HL-60 (cell line): ENCODE measurements around the gene IYD.

ENCODE experiments used
- DNase-seq, 2 experiments: peaks; one replicate each; pipeline ENCODE4 v3.0.0-alpha.2; 2010 to 2020; ENCODE audit warnings: low read depth in 1 of 2, low spot score in 1 of 2
- H3K27ac ChIP-seq: fragments of 250-450 bp; sonication (Bioruptor Pico); replicated peaks from 2 replicates; pipeline ENCODE4 v1.5.1; 2020; ENCODE audit warnings: mild to moderate bottlenecking, moderate library complexity
- H3K27me3 ChIP-seq: fragments of 250-450 bp; sonication (Bioruptor Pico); 2 replicates; pipeline ENCODE4 v1.5.1; 2021; ENCODE audit warnings: mild to moderate bottlenecking, moderate library complexity; ENCODE audit not compliant: insufficient read depth, poor library complexity, severe bottlenecking
- H3K4me3 ChIP-seq: replicated peaks from 2 replicates; pipeline ENCODE4 v1.5.1; 2011; ENCODE audit warnings: mild to moderate bottlenecking, control low read depth, low read length; ENCODE audit not compliant: insufficient read depth
- CTCF ChIP-seq: IDR thresholded peaks from one replicate; pipeline ENCODE4 v1.5.1; 2011; ENCODE audit warnings: low read length, control low read depth, inconsistent platforms; ENCODE audit not compliant: insufficient read depth
- GABPA ChIP-seq: IDR thresholded peaks from 2 replicates; pipeline ENCODE4 v1.6.1; 2012; ENCODE audit warnings: low read depth
- POLR2AphosphoS5 ChIP-seq: IDR thresholded peaks from 2 replicates; pipeline ENCODE4 v1.6.1; 2012; ENCODE audit warnings: low read depth
- REST ChIP-seq: IDR thresholded peaks from 2 replicates; pipeline ENCODE4 v1.6.1; 2012; ENCODE audit warnings: low read depth; ENCODE audit not compliant: insufficient replicate concordance
- SPI1 ChIP-seq: IDR thresholded peaks from 2 replicates; pipeline ENCODE4 v1.6.1; 2012; ENCODE audit warnings: low read depth, mild to moderate bottlenecking, borderline replicate concordance

The IYD gene

GRCh38 chr6:150322466-150322871 lies 46.3 kb upstream of the IYD start:
- DNase-seq, result no peak
- no peak overlapping the region for H3K4me3 ChIP-seq
- no peak overlapping the region for H3K27ac ChIP-seq
- no peak for TF ChIP-seq GABPA
- no peak for TF ChIP-seq CTCF
- no peak for TF ChIP-seq POLR2AphosphoS5
- TF ChIP-seq SPI1, result no peak
- no peak for TF ChIP-seq REST
- H3K27me3 ChIP-seq, result peaks cover 3% of the 10 kb centered on the region

GRCh38 chr6:150323205-150323604 lies 45.6 kb upstream of the IYD start:
- no peak for TF ChIP-seq REST
- no peak for TF ChIP-seq SPI1
- TF ChIP-seq POLR2AphosphoS5, result no peak
- no peak for TF ChIP-seq GABPA
- TF ChIP-seq CTCF, result no peak
- no peak overlapping the region for H3K27ac ChIP-seq
- no peak overlapping the region for H3K4me3 ChIP-seq
- DNase-seq, result no peak
- H3K27me3 ChIP-seq, result peaks cover 3% of the 10 kb centered on the region

GRCh38 chr6:150324044-150324443 lies 44.8 kb upstream of the IYD start:
- Histone ChIP-seq H3K27ac (no peak overlapping the region), H3K27me3 (peaks cover 3% of the 10 kb centered on the region), H3K4me3 (no peak overlapping the region)
- no peak for DNase-seq
- no peak for TF ChIP-seq SPI1
- no peak for TF ChIP-seq REST
- no peak for TF ChIP-seq GABPA
- no peak for TF ChIP-seq CTCF
- no peak for TF ChIP-seq POLR2AphosphoS5
